ENCODE data around the gene YBEY.

GRCh38 chr21:46334351-46335140, 48.4 kb downstream of the YBEY start:
- TF ChIP-seq CTCF (conservative IDR thresholded peaks at IDR 0.05; ENCODE audit: low read depth, low read length) = no peak
- TF ChIP-seq EZH2 (IDR thresholded peaks at IDR 0.05; ENCODE audit: borderline replicate concordance, low read depth, low read length, poor library complexity, severe bottlenecking) = no peak
